ENCODE measurements around the gene MAML3.

- TF ChIP-seq, protein P1, sequence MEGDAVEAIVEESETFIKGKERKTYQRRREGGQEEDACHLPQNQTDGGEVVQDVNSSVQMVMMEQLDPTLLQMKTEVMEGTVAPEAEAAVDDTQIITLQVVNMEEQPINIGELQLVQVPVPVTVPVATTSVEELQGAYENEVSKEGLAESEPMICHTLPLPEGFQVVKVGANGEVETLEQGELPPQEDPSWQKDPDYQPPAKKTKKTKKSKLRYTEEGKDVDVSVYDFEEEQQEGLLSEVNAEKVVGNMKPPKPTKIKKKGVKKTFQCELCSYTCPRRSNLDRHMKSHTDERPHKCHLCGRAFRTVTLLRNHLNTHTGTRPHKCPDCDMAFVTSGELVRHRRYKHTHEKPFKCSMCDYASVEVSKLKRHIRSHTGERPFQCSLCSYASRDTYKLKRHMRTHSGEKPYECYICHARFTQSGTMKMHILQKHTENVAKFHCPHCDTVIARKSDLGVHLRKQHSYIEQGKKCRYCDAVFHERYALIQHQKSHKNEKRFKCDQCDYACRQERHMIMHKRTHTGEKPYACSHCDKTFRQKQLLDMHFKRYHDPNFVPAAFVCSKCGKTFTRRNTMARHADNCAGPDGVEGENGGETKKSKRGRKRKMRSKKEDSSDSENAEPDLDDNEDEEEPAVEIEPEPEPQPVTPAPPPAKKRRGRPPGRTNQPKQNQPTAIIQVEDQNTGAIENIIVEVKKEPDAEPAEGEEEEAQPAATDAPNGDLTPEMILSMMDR (IDR thresholded peaks at IDR 0.05; ENCODE audit: low read depth, low read length) = no peak
- TF ChIP-seq EZH2phosphoT487 (IDR thresholded peaks at IDR 0.05; ENCODE audit: low read depth) = no peak
Observed at GRCh38 chr4:139745111-139745639, 408.8 kb downstream of the MAML3 start.
